HG03196 (cell line): Measurements from ENCODE around the gene CRYBB3.

Experiments used
- ATAC-seq: cut with Tn5 transposase; IDR thresholded peaks from one replicate; pipeline ENCODE4 v1.9.1; 2021; ENCODE audit not compliant: unreplicated experiment

Gene CRYBB3

DNA sequence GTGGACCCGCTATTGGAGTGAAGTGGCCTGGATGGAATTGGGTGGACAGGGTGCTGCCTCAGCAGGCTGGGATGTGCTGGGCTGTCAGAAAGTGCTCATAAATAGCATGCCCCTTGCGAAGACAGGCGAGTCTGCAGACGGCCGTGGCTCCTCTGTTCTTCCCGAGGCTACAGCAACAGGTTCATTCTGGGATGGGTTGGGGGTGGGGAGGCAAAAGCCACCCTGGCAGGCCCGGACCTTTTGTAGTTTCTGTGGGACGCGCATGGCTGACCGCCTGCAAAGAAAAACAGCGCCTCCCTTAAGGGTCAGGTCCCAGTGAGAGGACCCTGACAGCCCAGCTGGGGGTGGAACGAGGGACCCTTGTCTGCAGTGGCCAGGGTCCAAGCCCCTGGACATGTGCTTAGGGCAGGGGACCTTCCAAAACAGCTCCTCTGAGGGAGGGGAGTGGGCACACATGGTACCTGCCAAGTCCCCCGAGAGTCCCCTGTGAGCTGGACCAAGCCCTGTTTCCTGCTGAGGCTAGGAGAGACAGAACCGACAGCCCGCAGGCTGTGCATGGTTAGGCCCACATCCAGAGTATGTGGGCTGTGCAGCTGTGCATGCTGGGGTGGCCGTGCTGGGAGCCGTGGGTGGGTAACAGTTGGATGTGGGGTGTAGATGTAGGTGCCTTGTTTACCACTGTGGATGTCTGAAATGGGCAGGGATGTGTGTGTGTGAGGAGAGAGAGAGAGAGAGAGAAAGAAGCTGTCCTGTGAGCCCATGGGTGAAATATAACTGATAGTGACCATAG, at the start of gene CRYBB3:
TSS of gene CRYBB3 (plus strand) at position 128 of the 790 bp plus-strand sequence. CDS start 1,539 bp downstream, outside the sequence.
- ATAC-seq: no peak

DNA sequence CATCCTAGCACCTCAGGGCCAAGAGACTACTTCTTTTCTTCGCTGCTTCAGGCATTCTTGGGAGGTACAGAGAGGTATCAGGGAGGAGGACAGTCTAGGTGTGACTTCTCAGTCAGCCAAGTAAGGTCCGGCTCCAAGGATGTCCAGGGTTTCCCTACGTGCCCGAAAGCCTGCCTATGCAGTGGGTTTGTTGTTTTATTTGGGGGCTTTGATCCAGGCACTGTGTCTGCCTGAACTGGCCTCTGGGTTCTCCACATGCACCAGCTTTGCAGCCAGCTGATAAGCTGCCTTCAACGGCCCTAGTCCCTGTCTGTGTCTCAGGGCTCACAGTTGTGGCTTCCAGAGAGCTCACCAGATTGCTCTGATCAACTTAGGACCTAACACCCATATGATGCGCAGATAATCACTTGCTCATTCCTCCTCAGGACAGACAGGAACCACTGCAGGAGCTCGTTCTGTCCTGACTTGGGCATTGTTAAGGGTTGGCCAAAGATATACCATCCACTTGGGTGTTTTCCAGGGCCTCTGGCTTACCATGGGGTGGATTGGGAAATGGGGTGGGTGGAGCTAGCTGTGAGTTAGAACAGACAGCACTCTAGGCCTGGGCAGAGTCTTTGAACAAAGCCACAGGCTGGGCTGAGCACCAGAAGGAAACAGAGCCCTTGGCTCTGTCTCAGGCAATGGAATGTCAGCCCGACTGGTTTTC, 45.5 kb upstream of the CRYBB3 start:
- no peak for ATAC-seq

DNA sequence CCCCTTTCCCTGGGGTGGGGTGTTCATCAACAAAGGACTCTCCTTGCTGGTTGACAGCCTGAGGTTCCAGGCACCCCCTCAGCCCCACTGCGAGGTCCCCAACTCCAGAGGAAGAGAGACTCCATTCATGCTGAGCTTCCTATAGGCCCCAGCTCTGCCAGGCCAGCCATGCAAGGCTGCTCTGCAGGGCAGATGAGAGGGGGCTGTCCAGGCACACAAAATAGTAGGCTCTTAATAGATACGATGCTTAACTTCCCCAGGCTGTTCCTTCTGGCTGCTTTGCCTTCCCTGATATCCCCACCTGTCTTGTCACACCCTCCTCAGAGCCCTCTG, 45.0 kb upstream of the CRYBB3 start:
- ATAC-seq: no peak

- no peak for ATAC-seq
These were observed 42.9 kb upstream of the CRYBB3 start for GRCh38 chr22:25156736-25157135.

GRCh38 chr22:25159028-25159427, 40.6 kb upstream of the CRYBB3 start:
- ATAC-seq: no peak

GRCh38 chr22:25160120-25160996, 39.3 kb upstream of the CRYBB3 start:
- ATAC-seq: no peak

DNA sequence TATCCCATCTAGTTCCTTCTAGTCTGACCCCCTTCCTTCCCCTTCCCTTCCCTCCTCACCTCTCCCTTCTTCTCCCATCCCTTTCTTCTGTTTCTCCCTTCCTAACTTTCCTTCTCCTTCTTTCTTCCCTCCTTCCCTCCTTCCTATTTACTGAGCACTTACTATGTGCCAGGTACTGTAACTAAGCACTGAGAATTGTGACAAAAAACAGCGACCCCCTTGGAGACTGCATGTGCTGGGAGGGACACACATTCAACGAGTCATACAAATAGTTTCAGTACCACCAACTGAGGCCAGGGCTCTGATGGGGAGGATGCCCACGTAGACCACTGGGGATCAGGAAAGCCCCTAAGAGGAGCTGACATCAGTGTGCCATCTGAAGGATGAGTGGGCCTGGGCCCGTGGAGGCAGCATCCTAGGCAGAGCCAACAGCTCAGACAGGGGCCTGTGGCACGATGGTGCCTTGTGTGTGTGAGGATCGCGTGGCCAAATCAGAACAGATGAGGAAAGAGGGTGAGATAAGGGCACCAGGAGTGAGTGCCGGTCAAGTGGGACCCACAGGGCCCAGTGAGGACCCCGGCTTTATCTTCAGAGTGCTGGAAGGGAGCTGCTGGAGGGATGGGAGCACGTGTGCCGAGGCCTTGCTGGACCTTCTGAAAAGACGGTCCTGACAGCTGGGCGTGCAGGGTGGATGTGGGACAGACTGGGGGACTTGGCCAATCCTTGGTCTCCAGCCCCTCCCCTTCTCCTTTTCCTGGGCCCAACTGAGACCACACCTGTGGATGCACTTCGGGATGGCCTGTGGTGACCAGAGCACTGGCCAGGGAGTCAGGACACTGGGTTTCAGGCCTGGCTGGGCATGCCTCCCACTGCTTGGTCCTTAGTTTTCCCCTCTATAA, 38.4 kb upstream of the CRYBB3 start:
- ATAC-seq: no peak

DNA sequence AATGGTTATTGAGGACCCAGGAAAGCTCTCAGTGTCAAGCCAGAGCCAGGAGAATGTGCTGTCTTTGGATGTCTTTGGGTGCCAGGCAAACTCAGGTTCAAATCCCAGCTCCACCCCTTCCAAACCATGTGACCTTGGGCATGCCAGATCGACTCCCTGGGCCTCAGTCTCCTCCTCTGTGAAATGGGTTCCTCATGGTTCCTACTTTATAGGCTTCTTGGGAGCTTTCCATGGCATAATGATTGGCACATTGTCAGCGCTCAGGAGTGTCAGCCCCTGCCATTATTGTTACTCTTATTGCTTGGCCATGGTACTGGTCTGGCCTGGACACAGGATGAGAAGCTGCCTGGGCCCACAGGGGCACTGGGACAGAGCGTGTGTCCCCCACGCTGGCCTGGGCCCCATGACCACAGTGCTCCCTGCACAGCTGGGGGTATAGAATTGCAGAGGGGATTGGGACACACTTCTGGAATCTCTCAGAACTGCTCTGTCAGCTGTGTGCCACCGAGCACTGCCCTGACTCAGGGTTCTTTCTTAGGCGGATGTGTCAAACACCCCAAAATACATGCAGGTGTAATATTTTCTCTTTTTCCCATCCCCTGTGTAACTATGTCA, 37.6 kb upstream of the CRYBB3 start:
- ATAC-seq: no peak

DNA sequence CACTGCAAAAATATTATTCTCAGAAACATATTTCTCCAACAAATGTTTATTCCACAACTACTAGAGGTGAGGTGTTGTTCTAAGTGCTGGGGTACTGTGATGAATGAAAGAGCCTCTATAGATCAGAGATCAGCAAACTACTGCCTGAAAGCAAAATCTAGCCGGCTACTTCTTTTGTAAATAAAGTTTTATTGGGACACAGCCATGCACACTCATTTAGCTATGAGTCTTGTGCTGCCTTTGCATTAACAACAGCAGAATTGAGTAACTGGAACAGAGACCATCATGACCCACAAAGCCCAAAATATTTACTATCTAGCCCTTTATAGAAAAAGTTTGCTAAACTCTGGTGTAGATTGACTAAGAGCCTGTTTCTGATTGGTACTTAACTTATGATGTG, 37.1 kb upstream of the CRYBB3 start:
- no peak for ATAC-seq

- ATAC-seq: no peak
These were observed 33.9 kb upstream of the CRYBB3 start for GRCh38 chr22:25165785-25166184.

- ATAC-seq: no peak
These were observed 33.2 kb upstream of the CRYBB3 start for GRCh38 chr22:25166266-25167040.

DNA sequence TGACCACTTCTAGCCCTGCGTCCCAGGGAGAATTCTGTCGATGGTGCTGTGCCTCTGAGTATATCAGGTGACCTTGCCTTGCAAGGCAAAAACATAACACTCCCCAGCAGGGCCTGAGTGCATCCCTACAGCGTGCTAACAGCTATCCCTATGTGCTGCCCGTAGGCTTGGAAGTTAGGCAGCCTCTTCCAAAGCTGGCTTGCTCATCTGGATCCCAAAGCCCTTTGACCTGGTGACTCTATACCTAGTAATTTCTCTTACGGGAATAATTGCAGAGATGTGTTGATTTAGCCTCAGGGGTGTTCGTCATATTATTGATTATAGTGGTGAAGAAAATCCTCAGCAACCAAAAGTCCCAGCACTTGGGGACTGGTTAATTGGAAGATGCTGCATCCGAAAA, 32.6 kb upstream of the CRYBB3 start:
- ATAC-seq: no peak

GRCh38 chr22:25167834-25168601, 31.6 kb upstream of the CRYBB3 start:
- ATAC-seq: no peak

DNA sequence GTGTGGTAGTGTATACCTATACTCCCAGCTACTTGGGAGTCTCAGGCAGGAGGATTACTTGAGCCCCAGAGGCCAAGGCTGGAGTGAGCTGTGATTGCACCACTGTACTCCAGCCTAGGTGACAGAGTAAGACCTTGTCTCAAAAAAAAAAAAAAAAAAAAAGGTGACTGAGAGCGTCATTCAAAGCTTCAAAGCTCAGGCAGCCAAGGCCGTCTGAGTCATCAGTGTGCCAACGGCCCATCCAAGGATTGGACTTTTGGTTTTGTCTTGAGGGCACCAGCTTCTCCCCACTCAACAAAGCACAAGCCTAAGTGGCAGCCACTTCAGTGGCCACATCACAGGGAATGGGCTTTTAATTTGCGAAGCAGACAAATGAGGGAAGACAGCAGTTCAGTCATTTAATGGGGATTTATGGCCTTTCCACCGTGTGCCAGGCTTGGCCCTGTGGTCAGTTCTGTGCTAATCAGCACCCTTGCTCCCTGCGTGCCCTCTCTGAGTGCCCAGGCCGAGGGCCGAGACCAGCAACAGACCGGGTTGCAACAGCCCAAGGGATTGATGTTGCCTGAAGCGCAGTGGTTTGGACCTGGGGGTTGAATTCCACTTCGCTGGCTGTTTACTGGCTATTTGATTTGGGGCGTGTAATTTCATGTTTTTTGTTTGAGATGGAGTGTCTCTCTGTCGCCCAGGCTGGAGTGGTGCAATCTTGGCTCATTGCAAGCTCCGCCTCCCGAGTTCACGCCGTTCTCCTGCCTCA, 30.2 kb upstream of the CRYBB3 start:
- ATAC-seq: no peak

DNA sequence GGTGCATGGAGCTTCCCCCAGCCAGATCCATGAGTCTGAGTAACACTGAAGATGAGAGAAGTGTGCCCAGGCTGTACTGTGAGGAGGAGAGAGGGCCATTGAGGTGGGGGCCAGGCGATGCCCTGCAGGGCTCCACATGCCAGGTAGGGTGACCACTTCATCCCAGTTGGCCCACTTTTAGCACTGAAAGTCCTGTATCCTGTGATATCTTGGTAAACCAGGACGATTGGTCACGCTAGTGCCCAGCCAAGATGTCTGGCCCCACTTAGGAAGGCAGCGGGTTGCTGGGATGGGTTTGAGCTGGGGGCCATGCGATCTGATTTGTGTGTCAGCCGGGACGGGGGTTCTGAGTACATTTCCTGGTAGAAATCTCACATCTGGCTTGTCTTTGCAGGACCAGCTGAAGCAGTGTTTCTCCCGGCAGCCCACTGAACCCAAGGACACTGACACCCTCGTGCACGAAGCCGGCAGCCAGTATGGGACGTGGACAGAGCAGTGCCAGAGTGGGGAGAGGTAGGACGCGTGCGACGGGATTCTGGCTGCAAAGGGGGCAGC, 29.2 kb upstream of the CRYBB3 start:
- ATAC-seq: no peak

DNA sequence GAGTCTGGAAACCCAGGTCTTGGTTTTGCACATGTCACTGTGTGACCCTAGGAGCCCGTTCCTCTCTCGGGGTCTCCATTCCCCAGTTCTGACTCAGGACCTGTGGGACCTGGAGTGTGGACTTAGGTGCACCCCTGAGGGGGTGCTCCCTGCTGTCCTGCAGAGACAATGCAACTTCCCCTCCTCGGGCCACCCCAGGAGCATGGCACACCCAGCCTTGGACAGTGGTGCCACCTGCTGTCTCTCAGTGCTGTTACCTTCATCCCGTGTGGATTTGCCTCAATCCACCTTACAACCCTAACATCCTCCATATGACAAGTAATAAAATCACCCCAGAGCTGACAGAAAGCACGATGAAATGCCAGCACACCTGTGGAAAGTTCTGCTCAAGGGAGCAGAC, 27.5 kb upstream of the CRYBB3 start:
- no peak for ATAC-seq

- ATAC-seq: no peak
These were observed 25.3 kb upstream of the CRYBB3 start for GRCh38 chr22:25174156-25174887.
